Thyroid gland (tissue), 4 donors: ENCODE measurements around the gene ITGB7.

Experiments used
- CTCF ChIP-seq, 6 experiments: fragments of 200-600 bp in 3 of 6; fragments of 450-650 bp in 3 of 6; sonication (generic) in 3 of 6; IDR thresholded peaks; one replicate each; pipeline ENCODE4 v1.5.1; 2016 to 2019; ENCODE audit warnings: antibody characterized with exemption in 6 of 6, mild to moderate bottlenecking in 2 of 6, inconsistent platforms in 1 of 6, moderate library complexity in 1 of 6
- POLR2A ChIP-seq, 2 donors: fragments of 450-650 bp; IDR thresholded peaks; one replicate each; pipeline ENCODE4 v1.6.1; 2017; ENCODE audit warnings: antibody characterized with exemption in 2 of 2, mild to moderate bottlenecking in 2 of 2, moderate library complexity in 1 of 2

GRCh38 chr12:53241623-53242412, 34.8 kb upstream of the ITGB7 start:
- TF ChIP-seq POLR2A (IDR thresholded peaks at IDR 0.05) (no peak), CTCF (IDR thresholded peaks at IDR 0.05) (no peak)
